ENCODE data around the gene FBXL20. TPM values are rescaled to one million over a fixed set of nuclear protein-coding genes. Genes with fewer than 3 reads are reported as not detected.

Gene FBXL20
- total RNA-seq, 2 donors from 2014 or later = 30.8 to 45.2 TPM

- Histone ChIP-seq H3K4me3 (peak overlapping the region; percentile 59), H3K27me3 (replicated peaks; ENCODE audit: insufficient read depth) (no peaks in the 10 kb centered on the region), H3K9me3 (no peaks in the 10 kb centered on the region), H3K27ac (peak overlapping the region; percentile 67 to 74), H3K4me1 (ENCODE audit: control insufficient read depth in 1 of 2, low read depth in 2 of 2) (peaks cover 15 to 46% of the 10 kb centered on the region in 2 donors), H3K36me3 (no peaks in the 10 kb centered on the region)
- ATAC-seq (ENCODE audit: insufficient number of reproducible peaks, low FRiP score, low read depth) (no peak), DNase-seq (ENCODE audit: low spot score) (no peak)
- TF ChIP-seq CTCF (IDR thresholded peaks at IDR 0.05) = no peak
These were observed 37.0 kb downstream of the FBXL20 start for GRCh38 chr17:39364236-39365025.

- DNase-seq (ENCODE audit: low spot score) (no peak), ATAC-seq (ENCODE audit: insufficient number of reproducible peaks, low FRiP score, low read depth) (no peak)
- no peaks in the 10 kb centered on the region for H3K27me3 ChIP-seq (replicated peaks; ENCODE audit: insufficient read depth)
- H3K9me3 ChIP-seq = no peaks in the 10 kb centered on the region
- no peaks in the 10 kb centered on the region for H3K36me3 ChIP-seq
- no peak for TF ChIP-seq CTCF (IDR thresholded peaks at IDR 0.05)
- H3K4me1 ChIP-seq (ENCODE audit: control insufficient read depth in 1 of 2, low read depth in 2 of 2) = peaks cover 15 to 43% of the 10 kb centered on the region in 2 donors
- H3K27ac ChIP-seq = no peak overlapping the region
- no peak overlapping the region for H3K4me3 ChIP-seq
These were observed 40.4 kb downstream of the FBXL20 start for GRCh38 chr17:39361064-39361463.

- Histone ChIP-seq H3K36me3 (no peaks in the 10 kb centered on the region), H3K4me1 (ENCODE audit: control insufficient read depth in 1 of 2, low read depth in 2 of 2) (peaks cover 14 to 38% of the 10 kb centered on the region in 2 donors), H3K4me3 (no peak overlapping the region), H3K27me3 (replicated peaks; ENCODE audit: insufficient read depth) (no peaks in the 10 kb centered on the region), H3K9me3 (no peaks in the 10 kb centered on the region), H3K27ac (no peak overlapping the region)
- TF ChIP-seq CTCF (IDR thresholded peaks at IDR 0.05) = no peak
- ATAC-seq (ENCODE audit: insufficient number of reproducible peaks, low FRiP score, low read depth) = no peak
- no peak for DNase-seq (ENCODE audit: low spot score)
These were observed 40.9 kb downstream of the FBXL20 start for GRCh38 chr17:39360537-39360936.

GRCh38 chr17:39359994-39360393, 41.4 kb downstream of the FBXL20 start:
- TF ChIP-seq CTCF (IDR thresholded peaks at IDR 0.05) = no peak
- DNase-seq (ENCODE audit: low spot score) = no peak
- H3K27ac ChIP-seq = no peak overlapping the region
- no peak for ATAC-seq (ENCODE audit: insufficient number of reproducible peaks, low FRiP score, low read depth)
- H3K4me3 ChIP-seq = no peak overlapping the region
- peaks cover 10 to 32% of the 10 kb centered on the region in 2 donors for H3K4me1 ChIP-seq (ENCODE audit: control insufficient read depth in 1 of 2, low read depth in 2 of 2)
- no peaks in the 10 kb centered on the region for H3K27me3 ChIP-seq (replicated peaks; ENCODE audit: insufficient read depth)
- no peaks in the 10 kb centered on the region for H3K9me3 ChIP-seq
- no peaks in the 10 kb centered on the region for H3K36me3 ChIP-seq

- peaks cover 2 to 14% of the 10 kb centered on the region in 2 donors for H3K4me1 ChIP-seq (ENCODE audit: control insufficient read depth in 1 of 2, low read depth in 2 of 2)
- H3K9me3 ChIP-seq = no peaks in the 10 kb centered on the region
- DNase-seq (ENCODE audit: low spot score) = no peak
- H3K36me3 ChIP-seq = no peaks in the 10 kb centered on the region
- no peak overlapping the region for H3K4me3 ChIP-seq
- no peak overlapping the region for H3K27ac ChIP-seq
- no peaks in the 10 kb centered on the region for H3K27me3 ChIP-seq (replicated peaks; ENCODE audit: insufficient read depth)
- no peak for ATAC-seq (ENCODE audit: insufficient number of reproducible peaks, low FRiP score, low read depth)
- TF ChIP-seq CTCF (IDR thresholded peaks at IDR 0.05) = no peak
These were observed 43.4 kb downstream of the FBXL20 start for GRCh38 chr17:39357986-39358385.
